ENCODE results near the gene CLCA4.

CLCA4 gene

DNA sequence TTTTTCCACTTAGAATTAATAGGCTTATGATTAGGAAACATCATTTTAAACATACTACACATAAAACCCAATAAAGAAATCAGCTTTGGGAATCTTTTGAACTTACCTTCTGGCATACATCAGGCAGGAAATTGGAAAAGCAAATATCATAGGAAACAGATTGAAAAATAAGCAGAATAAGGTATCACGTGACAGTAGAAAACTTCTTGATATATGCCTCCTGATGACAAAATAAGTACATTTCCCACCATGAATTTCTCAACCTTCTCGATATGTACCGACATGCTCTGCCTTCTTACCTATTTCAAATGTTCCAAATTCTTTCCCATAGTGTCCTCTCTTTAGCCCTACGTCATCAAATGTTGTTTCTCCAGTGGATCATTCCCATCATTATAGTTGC is 72.4 kb downstream of the CLCA4 start:
- no peak for DNase-seq

DNA sequence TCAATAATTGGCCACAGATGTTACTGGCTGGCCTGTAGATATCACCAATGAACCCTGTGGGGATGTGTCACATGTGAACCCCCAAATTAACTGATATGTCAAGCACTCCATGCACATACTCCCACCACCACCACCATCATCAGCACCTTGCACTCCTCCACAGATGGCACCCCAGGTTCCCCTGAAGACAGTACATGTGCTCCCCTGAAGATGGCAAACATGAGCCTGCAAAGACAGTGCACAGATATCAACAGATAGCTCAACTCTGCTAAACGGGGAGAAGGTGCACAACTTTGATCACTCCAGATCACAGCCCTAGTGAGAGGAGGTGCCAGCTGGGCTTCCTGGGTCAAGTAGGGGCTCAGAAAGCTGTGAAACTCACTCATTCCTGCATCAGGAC is 74.4 kb downstream of the CLCA4 start:
- DNase-seq = no peak

Data from CD4-positive, alpha-beta T cell treated with Interleukin-4 for 4 hours (primary cell).